ENCODE data around the gene SRPX. TPM values are rescaled to one million over a fixed set of nuclear protein-coding genes. Genes with fewer than 3 reads are reported as not detected.

Gene SRPX
- total RNA-seq, 2 donors from 2014 or later: 54.5 to 65.9 TPM

GRCh38 chrX:38105216-38105725, 115.4 kb downstream of the SRPX start:
- no peaks in the 10 kb centered on the region for H3K27me3 ChIP-seq (replicated peaks; ENCODE audit: insufficient read depth)
- H3K9me3 ChIP-seq: no peaks in the 10 kb centered on the region
- no peak for TF ChIP-seq CTCF (IDR thresholded peaks at IDR 0.05)
- H3K4me3 ChIP-seq: no peak overlapping the region
- no peak for ATAC-seq (ENCODE audit: insufficient number of reproducible peaks, low FRiP score, low read depth)
- H3K27ac ChIP-seq: no peak overlapping the region
- no peaks in the 10 kb centered on the region for H3K4me1 ChIP-seq (ENCODE audit: control insufficient read depth in 1 of 2, low read depth in 2 of 2)
- no peaks in the 10 kb centered on the region for H3K36me3 ChIP-seq
- no peak for DNase-seq (ENCODE audit: low spot score)

GRCh38 chrX:38103857-38104812, 116.5 kb downstream of the SRPX start:
- H3K27me3 ChIP-seq (replicated peaks; ENCODE audit: insufficient read depth): no peaks in the 10 kb centered on the region
- no peaks in the 10 kb centered on the region for H3K36me3 ChIP-seq
- no peaks in the 10 kb centered on the region for H3K9me3 ChIP-seq
- no peak for DNase-seq (ENCODE audit: low spot score)
- H3K27ac ChIP-seq: no peak overlapping the region
- no peak for ATAC-seq (ENCODE audit: insufficient number of reproducible peaks, low FRiP score, low read depth)
- no peaks in the 10 kb centered on the region for H3K4me1 ChIP-seq (ENCODE audit: control insufficient read depth in 1 of 2, low read depth in 2 of 2)
- TF ChIP-seq CTCF (IDR thresholded peaks at IDR 0.05): no peak
- no peak overlapping the region for H3K4me3 ChIP-seq

GRCh38 chrX:38102875-38103274, 117.8 kb downstream of the SRPX start:
- no peaks in the 10 kb centered on the region for H3K27me3 ChIP-seq (replicated peaks; ENCODE audit: insufficient read depth)
- ATAC-seq (ENCODE audit: insufficient number of reproducible peaks, low FRiP score, low read depth) (no peak), DNase-seq (ENCODE audit: low spot score) (no peak)
- no peaks in the 10 kb centered on the region for H3K9me3 ChIP-seq
- no peak for TF ChIP-seq CTCF (IDR thresholded peaks at IDR 0.05)
- H3K4me1 ChIP-seq (ENCODE audit: control insufficient read depth in 1 of 2, low read depth in 2 of 2): no peaks in the 10 kb centered on the region
- no peak overlapping the region for H3K27ac ChIP-seq
- H3K4me3 ChIP-seq: no peak overlapping the region
- no peaks in the 10 kb centered on the region for H3K36me3 ChIP-seq

GRCh38 chrX:38102240-38102639, 118.4 kb downstream of the SRPX start:
- no peak for TF ChIP-seq CTCF (IDR thresholded peaks at IDR 0.05)
- Histone ChIP-seq H3K36me3 (no peaks in the 10 kb centered on the region), H3K4me3 (no peak overlapping the region), H3K27ac (no peak overlapping the region), H3K9me3 (no peaks in the 10 kb centered on the region), H3K4me1 (ENCODE audit: control insufficient read depth in 1 of 2, low read depth in 2 of 2) (no peaks in the 10 kb centered on the region), H3K27me3 (replicated peaks; ENCODE audit: insufficient read depth) (no peaks in the 10 kb centered on the region)
- ATAC-seq (ENCODE audit: insufficient number of reproducible peaks, low FRiP score, low read depth): no peak
- no peak for DNase-seq (ENCODE audit: low spot score)

GRCh38 chrX:38099688-38100087, 121.0 kb downstream of the SRPX start:
- DNase-seq (ENCODE audit: low spot score) (no peak), ATAC-seq (ENCODE audit: insufficient number of reproducible peaks, low FRiP score, low read depth) (no peak)
- no peaks in the 10 kb centered on the region for H3K36me3 ChIP-seq
- no peaks in the 10 kb centered on the region for H3K9me3 ChIP-seq
- H3K27me3 ChIP-seq (replicated peaks; ENCODE audit: insufficient read depth): no peaks in the 10 kb centered on the region
- no peak for TF ChIP-seq CTCF (IDR thresholded peaks at IDR 0.05)
- no peak overlapping the region for H3K27ac ChIP-seq
- no peaks in the 10 kb centered on the region for H3K4me1 ChIP-seq (ENCODE audit: control insufficient read depth in 1 of 2, low read depth in 2 of 2)
- H3K4me3 ChIP-seq: no peak overlapping the region

Other genes starting within 250 kb of the SRPX start
- not detected for gene SYTL5, start 214.3 kb downstream of the SRPX start, total RNA-seq
- gene RPGR, start 106.6 kb upstream of the SRPX start, total RNA-seq: 10 to 100 TPM; 12.6 to 37.2 TPM
- gene OTC, start 131.7 kb upstream of the SRPX start, total RNA-seq: 1 to 10 TPM in 1 of 2 donors, not detected in 1; 1.6 TPM

Measured in thoracic aorta (tissue), 2 donors.